Pulmonary artery endothelial cell (primary cell): ENCODE measurements around the gene MFN2. TPM values are rescaled to one million over a fixed set of nuclear protein-coding genes. Genes with fewer than 3 reads are reported as not detected.
"Not testable (repeated sequence)": the region's sequence is repeated elsewhere in the genome, so short reads cannot be mapped to it uniquely, and the experiment has no call there.

ENCODE experiments used
- DNase-seq: peaks from one replicate; pipeline ENCODE4 v3.0.0-alpha.2; 2011; ENCODE audit warnings: low read depth, low spot score
- total RNA-seq: library from RNA; depleted of rRNA; stranded (reverse); fragments of >200 nt; gene quantifications from 2 replicates; pipeline ENCODE4 v1.2.3, GENCODE V29; 2014

MFN2 gene
- 60.5 and 77.2 TPM in 2 replicates for total RNA-seq

- DNase-seq = peak; percentile 94
Observed at GRCh38 chr1:11979851-11980675, at the start of gene MFN2. MFN2 (plus strand) TSS chr1:11980444; CDS start chr1:11989169, 8,725 bp downstream.

GRCh38 chr1:11930571-11931445 is 49.4 kb upstream of the MFN2 start:
- peak; percentile 82 for DNase-seq

DNA sequence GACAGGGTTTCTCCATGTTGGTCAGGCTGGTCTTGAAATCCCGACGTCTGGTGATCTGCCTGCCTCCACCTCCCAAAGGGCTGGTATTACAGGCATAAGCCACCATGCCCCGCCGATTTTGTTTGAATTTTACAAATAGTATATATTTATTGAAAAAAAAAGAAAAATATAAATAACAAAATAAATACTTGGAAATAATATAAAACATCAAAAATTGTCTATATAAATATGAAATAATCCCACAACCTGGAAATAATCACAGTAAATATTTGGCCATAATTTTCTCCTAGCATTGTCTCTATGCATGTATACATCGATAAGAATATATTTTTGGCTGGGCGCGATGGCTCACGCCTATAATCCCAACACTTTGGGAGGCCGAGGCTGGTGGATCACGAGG is 48.4 kb upstream of the MFN2 start:
- DNase-seq = no peak

- peak; percentile 55 for DNase-seq
Observed at GRCh38 chr1:11934302-11935056, 45.8 kb upstream of the MFN2 start, which contains the start of gene PLOD1. PLOD1 (plus strand) TSS chr1:11934717; CDS start chr1:11934780, 63 bp downstream.

GRCh38 chr1:11935057-11935412 is 45.2 kb upstream of the MFN2 start:
- no peak for DNase-seq

DNA sequence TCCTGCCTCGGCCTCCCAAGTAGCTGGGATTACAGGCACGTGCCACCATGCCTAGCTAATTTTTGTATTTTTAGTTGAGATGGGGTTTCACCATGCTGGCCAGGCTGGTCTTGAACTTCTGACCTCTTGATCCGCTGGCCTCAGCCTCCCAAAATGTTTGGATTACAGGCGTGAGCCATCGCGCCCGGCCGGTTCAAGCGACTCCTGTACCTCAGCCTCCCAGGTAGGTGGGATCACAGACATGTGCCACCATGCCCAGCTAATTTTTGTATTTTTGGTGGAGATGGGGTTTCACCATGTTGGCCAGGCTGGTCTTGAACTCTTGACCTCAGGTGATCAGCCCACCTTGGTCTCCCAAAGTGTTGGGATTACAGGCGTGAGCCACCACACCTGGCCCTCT is 44.5 kb upstream of the MFN2 start:
- DNase-seq = not testable (repeated sequence)

GRCh38 chr1:11938722-11939526 is 41.3 kb upstream of the MFN2 start:
- DNase-seq = no peak

- DNase-seq = not testable (repeated sequence)
Observed at GRCh38 chr1:11939794-11940193, 40.5 kb upstream of the MFN2 start.

GRCh38 chr1:11940260-11940921 is 39.9 kb upstream of the MFN2 start:
- DNase-seq = no peak

DNA sequence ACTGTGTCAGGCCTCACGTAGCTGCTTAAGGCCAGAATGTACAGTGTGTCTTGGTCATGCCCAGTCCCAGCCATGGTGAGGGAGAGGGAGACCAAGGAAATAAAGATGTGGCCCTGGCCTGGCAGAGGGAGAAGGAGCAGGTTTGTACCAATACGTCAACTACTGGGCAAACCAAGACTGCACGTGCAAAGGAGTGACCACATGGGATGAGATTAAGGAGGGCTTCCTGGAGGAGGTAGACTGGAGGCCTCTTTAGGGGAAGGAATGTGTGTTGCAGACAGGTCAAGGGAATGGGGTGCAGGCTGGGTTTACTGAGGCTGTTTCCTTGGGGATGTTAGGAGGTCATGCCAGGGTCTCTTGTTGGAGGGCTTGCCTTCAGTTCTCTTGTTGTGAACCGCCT is 38.0 kb upstream of the MFN2 start:
- no peak for DNase-seq

GRCh38 chr1:11943619-11944018 is 36.6 kb upstream of the MFN2 start:
- DNase-seq = no peak

DNA sequence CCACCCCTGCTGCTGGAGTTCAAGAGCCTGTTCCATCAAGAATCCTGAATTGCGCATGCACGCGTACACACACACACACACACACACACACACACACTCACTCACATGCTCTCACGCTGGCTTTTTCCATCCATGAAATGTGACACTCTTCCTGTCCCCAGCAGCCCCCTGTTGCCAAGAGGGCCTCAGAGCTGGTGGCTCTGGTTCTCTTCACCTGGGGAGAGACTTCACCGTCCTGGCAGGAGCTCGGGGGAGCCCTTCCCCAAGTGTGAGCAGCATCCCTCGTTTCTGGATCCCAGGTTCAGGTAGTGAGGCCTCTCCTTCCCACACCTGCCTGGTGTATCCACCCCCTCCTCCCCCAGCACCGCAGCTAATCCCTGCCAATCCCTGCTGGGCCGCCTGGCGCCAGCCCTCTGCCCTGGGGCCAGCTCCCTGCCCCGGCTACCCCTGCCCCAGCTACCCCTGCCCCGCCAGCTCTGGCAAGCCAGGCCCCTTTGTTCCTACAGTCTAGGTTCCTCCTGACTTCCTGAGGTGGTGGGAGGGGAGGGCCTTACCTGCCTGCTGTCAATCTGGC is 35.8 kb upstream of the MFN2 start:
- DNase-seq = no peak

DNA sequence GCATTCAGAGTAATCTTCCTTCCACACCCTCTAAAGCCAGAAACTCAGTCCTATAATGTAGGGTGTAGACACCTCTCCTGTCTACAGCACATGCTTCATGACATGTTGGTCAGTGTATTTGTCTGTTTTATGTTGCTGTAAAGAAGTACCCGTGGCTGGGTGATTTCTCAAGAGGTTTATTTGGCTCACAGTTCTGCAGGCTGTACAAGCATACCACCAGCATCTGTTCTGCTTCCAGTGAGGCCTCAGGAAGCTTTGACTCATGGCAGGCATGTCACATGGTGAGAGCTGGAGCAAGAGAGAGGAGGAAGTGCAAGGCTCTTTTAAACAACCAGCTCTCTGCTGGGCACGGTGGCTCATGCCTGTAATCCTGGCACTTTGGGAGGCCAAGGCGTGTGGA is 33.6 kb upstream of the MFN2 start:
- no peak for DNase-seq

- DNase-seq = no peak
Observed at GRCh38 chr1:11948822-11949458, 31.3 kb upstream of the MFN2 start.

GRCh38 chr1:11951901-11952300 is 28.3 kb upstream of the MFN2 start:
- no peak for DNase-seq

GRCh38 chr1:11952455-11953109 is 27.7 kb upstream of the MFN2 start:
- no peak for DNase-seq

DNA sequence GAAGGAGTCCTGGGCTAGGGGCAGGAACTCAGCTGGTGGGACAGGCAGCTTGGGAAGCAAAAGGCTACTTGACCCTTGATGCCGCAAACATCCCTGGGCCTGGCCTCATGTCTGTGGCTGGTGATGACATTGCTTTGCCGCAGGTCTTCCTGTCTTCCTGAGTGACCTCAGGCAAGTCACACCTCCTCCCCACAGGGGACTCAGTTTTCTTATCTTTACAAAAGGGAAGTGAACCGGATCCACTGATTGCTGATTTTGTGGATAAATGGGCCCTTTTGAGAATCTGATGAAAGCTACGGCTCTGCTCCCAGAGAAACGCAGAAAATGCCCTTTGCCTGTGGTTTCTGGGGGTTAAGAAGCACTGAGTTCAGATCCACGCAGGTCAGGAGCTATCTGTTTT is 25.0 kb upstream of the MFN2 start:
- no peak for DNase-seq

DNA sequence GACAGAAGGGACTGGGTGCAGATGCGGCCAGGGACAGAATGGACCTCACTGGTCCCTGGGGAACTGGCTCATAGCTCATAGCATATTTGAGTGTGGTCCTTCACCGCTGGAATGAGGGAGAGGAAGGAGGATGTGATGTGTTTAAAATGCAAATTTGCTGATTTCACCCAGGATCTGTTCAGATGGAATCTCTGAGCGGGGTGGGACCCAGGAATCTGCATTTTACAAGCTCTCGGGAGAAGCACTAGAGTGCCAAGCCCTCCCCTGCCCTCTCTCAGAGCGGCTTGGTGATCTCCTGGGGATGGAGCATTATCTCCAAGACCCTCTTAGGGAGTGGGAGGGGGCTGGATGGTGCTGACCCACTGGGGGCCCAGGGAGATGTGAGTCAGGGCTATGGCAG is 22.8 kb upstream of the MFN2 start:
- DNase-seq = no peak

- no peak for DNase-seq
Observed at GRCh38 chr1:11957897-11958296, 22.3 kb upstream of the MFN2 start.
